Suprapubic skin (tissue), 4 donors: ENCODE measurements around the gene ARHGAP10. TPM values are rescaled to one million over a fixed set of nuclear protein-coding genes. Genes with fewer than 3 reads are reported as not detected.

Experiments used
- DNase-seq, 2 donors: peaks; one replicate each; pipeline ENCODE4 v3.0.0-alpha.2; 2019; ENCODE audit warnings: low spot score in 2 of 2
- H3K27ac ChIP-seq: fragments of 200-600 bp; sonication (generic); one replicate; pipeline ENCODE4 v1.5.1; 2019
- H3K27me3 ChIP-seq: fragments of 200-600 bp; sonication (generic); one replicate; pipeline ENCODE4 v1.5.1; 2019
- H3K36me3 ChIP-seq: fragments of 200-600 bp; sonication (generic); one replicate; pipeline ENCODE4 v1.5.1; 2019
- H3K4me1 ChIP-seq: fragments of 200-600 bp; sonication (generic); one replicate; pipeline ENCODE4 v1.5.1; 2019
- H3K4me3 ChIP-seq: fragments of 200-600 bp; sonication (generic); one replicate; pipeline ENCODE4 v1.5.1; 2019; ENCODE audit warnings: mild to moderate bottlenecking
- H3K9me3 ChIP-seq: fragments of 200-600 bp; sonication (generic); one replicate; pipeline ENCODE4 v1.5.1; 2019
- EP300 ChIP-seq: sonication (generic); formaldehyde crosslinking; IDR thresholded peaks from one replicate; pipeline ENCODE4 v1.6.1; 2017; ENCODE audit warnings: antibody characterized with exemption
- POLR2A ChIP-seq, 2 donors: fragments of 450-650 bp; IDR thresholded peaks; one replicate each; pipeline ENCODE4 v1.6.1; 2017; ENCODE audit warnings: antibody characterized with exemption in 2 of 2, mild to moderate bottlenecking in 2 of 2, moderate library complexity in 2 of 2
- POLR2AphosphoS5 ChIP-seq, 3 donors: sonication (generic); formaldehyde crosslinking; IDR thresholded peaks; one replicate each; pipeline ENCODE4 v1.6.1; 2017; ENCODE audit warnings: antibody characterized with exemption in 3 of 3
- WGBS: methylation state at CpG from one replicate; pipeline ENCODE4 v1.1.5; 2018; 5-methylcytosine and 5-hydroxymethylcytosine counted together
- total RNA-seq, 4 donors: library from RNA; depleted of rRNA; stranded (reverse); fragments of >200 nt; gene quantifications; one replicate each; pipeline ENCODE4 v1.1.0, GENCODE V29; 2016
- TF ChIP-seq, protein P1 (sequence below), 2 donors: fragments of 200-600 bp in 1 of 2; fragments of 450-650 bp in 1 of 2; sonication (generic) in 1 of 2; IDR thresholded peaks; one replicate each; pipeline ENCODE4 v1.5.1; 2016 to 2019; ENCODE audit warnings: antibody characterized with exemption in 2 of 2, mild to moderate bottlenecking in 1 of 2, moderate library complexity in 1 of 2

ARHGAP10 gene
- total RNA-seq, 4 donors from 2014 or later = 32.5 to 59.0 (median 36.8) TPM

DNA sequence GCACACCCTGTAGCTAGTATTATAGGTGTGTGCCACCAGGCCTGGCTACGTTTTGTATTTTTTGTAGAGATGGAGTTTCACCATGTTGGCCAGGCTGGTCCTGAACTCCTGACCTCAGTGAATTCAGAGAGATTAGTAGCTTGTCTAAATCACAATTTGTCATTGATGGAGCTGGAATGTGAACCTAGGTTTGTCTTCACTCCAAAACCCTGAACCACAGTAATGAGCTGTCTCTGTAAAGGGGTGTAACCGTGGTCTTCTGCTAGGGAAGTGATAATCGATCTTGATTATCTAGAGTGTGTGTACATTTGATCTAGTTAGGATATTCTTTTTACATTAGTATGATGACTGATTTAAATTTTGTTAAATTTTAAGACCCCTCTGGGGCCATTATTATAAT lies 8.3 kb downstream of the ARHGAP10 start:
- no peaks in the 10 kb centered on the region for H3K9me3 ChIP-seq
- no peak overlapping the region for H3K27ac ChIP-seq
- no peak overlapping the region for H3K4me3 ChIP-seq
- peaks cover 23% of the 10 kb centered on the region for H3K4me1 ChIP-seq
- no peaks in the 10 kb centered on the region for H3K27me3 ChIP-seq
- TF ChIP-seq POLR2A (IDR thresholded peaks at IDR 0.05) = no peak
- TF ChIP-seq, protein P1, sequence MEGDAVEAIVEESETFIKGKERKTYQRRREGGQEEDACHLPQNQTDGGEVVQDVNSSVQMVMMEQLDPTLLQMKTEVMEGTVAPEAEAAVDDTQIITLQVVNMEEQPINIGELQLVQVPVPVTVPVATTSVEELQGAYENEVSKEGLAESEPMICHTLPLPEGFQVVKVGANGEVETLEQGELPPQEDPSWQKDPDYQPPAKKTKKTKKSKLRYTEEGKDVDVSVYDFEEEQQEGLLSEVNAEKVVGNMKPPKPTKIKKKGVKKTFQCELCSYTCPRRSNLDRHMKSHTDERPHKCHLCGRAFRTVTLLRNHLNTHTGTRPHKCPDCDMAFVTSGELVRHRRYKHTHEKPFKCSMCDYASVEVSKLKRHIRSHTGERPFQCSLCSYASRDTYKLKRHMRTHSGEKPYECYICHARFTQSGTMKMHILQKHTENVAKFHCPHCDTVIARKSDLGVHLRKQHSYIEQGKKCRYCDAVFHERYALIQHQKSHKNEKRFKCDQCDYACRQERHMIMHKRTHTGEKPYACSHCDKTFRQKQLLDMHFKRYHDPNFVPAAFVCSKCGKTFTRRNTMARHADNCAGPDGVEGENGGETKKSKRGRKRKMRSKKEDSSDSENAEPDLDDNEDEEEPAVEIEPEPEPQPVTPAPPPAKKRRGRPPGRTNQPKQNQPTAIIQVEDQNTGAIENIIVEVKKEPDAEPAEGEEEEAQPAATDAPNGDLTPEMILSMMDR (IDR thresholded peaks at IDR 0.05) = no peak
- no peak for TF ChIP-seq EP300
- no peak for TF ChIP-seq POLR2AphosphoS5 (IDR thresholded peaks at IDR 0.05)
- no peak for DNase-seq
- H3K36me3 ChIP-seq = no peaks in the 10 kb centered on the region
- 82% methylated on average over 3 of the region's 3 CpGs for WGBS

DNA sequence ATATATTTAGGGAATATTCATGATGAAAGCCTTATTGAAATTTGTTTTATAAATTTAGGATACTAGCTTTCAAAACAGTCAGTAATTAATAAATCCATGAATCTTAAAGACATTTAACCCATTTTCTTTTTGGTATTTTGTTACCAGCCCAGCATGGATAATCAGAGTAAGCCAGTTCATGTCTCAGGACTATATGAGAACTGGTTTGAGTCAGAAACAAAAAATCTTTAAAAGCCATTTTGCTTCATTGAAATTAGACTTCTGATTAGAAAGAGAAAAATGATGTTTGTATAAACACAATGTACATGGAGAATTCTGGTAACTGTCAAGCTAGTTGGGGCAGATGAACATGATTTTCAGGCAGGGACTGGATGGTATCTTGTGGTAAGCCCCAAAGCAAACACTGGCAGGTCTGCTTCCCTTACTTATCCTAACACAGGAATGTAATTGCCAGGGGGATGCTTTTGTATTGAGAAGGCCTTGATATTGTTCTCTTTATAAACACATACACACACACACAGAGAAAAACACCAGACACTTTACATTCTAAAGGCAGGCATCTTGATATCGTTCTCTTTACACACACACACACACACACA lies 9.4 kb downstream of the ARHGAP10 start:
- Histone ChIP-seq H3K4me3 (no peak overlapping the region), H3K27ac (no peak overlapping the region), H3K4me1 (peaks cover 23% of the 10 kb centered on the region), H3K36me3 (no peaks in the 10 kb centered on the region), H3K9me3 (no peaks in the 10 kb centered on the region), H3K27me3 (no peaks in the 10 kb centered on the region)
- WGBS = 92% methylated on average over 1 of the region's 1 CpG
- TF ChIP-seq POLR2A (IDR thresholded peaks at IDR 0.05) (no peak), EP300 (no peak), POLR2AphosphoS5 (IDR thresholded peaks at IDR 0.05) (no peak)
- TF ChIP-seq, protein P1 (IDR thresholded peaks at IDR 0.05) = no peak
- no peak for DNase-seq

DNA sequence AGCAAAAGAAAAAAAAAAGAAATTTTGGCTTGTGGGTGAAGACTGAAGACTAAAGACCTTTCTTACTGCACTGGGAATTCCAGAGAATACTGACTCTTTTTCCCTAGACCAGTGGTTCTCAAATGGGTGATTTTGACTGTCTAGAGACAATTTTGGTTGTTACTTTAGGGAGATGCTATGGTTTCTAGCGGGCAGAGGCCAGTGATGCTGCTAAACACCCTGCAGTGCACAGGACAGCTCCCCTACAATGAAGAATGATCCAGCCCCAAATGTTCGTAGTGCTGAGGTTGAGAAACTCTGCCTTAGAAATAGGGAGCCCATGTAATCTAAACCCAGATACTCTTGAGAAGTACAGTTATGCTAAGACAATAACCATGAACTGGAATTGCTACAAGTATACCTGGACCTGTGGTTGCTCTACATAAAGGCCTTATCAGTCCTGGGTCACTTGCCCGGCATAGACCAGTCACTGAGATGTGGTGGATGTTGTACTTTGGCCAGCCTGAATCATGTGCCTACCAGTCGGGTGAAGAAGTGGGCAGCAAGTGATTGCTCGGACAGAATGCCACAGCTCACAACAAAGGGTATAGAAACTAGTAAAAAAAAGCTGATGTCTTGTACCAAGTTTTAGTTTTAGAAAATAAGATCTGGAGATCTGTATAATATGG lies 16.0 kb downstream of the ARHGAP10 start:
- TF ChIP-seq, protein P1 (IDR thresholded peaks at IDR 0.05) = no peak
- TF ChIP-seq EP300 (no peak), POLR2A (IDR thresholded peaks at IDR 0.05) (no peak), POLR2AphosphoS5 (IDR thresholded peaks at IDR 0.05) (no peak)
- H3K27me3 ChIP-seq = no peaks in the 10 kb centered on the region
- no peaks in the 10 kb centered on the region for H3K9me3 ChIP-seq
- H3K4me3 ChIP-seq = no peak overlapping the region
- no peaks in the 10 kb centered on the region for H3K36me3 ChIP-seq
- WGBS = 90% methylated on average over 5 of the region's 5 CpGs
- no peak overlapping the region for H3K27ac ChIP-seq
- no peak for DNase-seq
- no peaks in the 10 kb centered on the region for H3K4me1 ChIP-seq

DNA sequence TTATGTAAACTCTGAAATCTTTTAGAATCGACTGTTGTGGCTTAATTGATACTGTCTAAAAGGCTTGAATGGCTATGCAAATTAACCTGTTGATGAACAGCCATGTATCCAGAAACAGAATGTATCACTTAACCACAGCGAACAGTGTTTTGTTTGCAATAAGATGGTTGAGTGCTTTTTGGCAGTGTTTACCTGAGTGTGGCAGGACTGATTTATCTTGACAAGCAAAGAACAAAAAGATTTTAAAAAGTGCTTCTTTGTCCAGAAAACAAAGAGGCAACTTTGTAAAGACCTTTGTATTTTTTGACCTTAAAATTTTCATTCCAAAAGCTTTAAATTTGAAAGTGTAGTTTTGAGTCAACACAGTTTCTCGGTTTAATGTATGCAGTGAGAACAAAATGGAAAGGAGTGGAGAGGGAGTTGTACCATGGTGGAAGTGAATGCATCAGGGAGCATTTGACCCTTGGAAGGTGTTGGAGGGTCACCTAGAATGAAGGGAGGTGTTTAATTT lies 18.0 kb downstream of the ARHGAP10 start:
- no peak for TF ChIP-seq POLR2A (IDR thresholded peaks at IDR 0.05)
- TF ChIP-seq EP300 = no peak
- TF ChIP-seq POLR2AphosphoS5 (IDR thresholded peaks at IDR 0.05) = no peak
- TF ChIP-seq, protein P1 (IDR thresholded peaks at IDR 0.05) = no peak
- H3K9me3 ChIP-seq = no peaks in the 10 kb centered on the region
- H3K36me3 ChIP-seq = no peaks in the 10 kb centered on the region
- no peak overlapping the region for H3K4me3 ChIP-seq
- no peaks in the 10 kb centered on the region for H3K4me1 ChIP-seq
- no peak for DNase-seq
- H3K27ac ChIP-seq = no peak overlapping the region
- 69% methylated on average over 3 of the region's 3 CpGs for WGBS
- no peaks in the 10 kb centered on the region for H3K27me3 ChIP-seq

DNA sequence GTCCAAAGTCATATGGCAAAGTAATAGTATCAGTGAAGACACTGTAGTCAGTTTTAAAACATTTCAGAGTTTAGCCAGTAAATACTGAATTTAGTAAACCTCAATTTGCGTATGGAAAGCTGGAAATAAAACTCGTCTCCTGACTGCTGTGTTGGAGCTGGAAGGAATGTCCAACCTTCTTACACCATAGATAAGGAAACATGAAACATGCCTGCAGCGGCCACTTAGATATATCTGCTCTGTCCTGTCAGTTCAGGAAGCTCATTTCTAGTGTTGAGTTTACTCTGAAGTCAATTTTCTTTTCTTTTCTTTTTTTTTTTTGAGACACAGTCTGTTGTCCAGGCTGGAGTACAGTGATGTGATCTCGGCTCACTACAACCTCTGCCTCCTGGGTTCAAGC lies 21.2 kb downstream of the ARHGAP10 start:
- peaks cover 8% of the 10 kb centered on the region for H3K4me1 ChIP-seq
- 92% methylated on average over 4 of the region's 4 CpGs for WGBS

More for the DNA sequence above, 21.2 kb downstream of the ARHGAP10 start:
- no peaks in the 10 kb centered on the region for H3K9me3 ChIP-seq
- H3K4me3 ChIP-seq = no peak overlapping the region
- H3K27me3 ChIP-seq = no peaks in the 10 kb centered on the region
- H3K27ac ChIP-seq = no peak overlapping the region
- H3K36me3 ChIP-seq = no peaks in the 10 kb centered on the region
- no peak for TF ChIP-seq EP300
- TF ChIP-seq POLR2A (IDR thresholded peaks at IDR 0.05) = no peak
- no peak for TF ChIP-seq POLR2AphosphoS5 (IDR thresholded peaks at IDR 0.05)
- TF ChIP-seq, protein P1 (IDR thresholded peaks at IDR 0.05) = no peak
- DNase-seq = no peak
